Measurements from ENCODE around the gene DENND2A.

Gene DENND2A

GRCh38 chr7:140526787-140527664, 113.6 kb downstream of the DENND2A start:
- no peak for TF ChIP-seq CTCF (IDR thresholded peaks at IDR 0.05; ENCODE audit: insufficient read depth, low read length, missing control alignments)
- ChIA-PET CTCF (interaction anchor here (1.0 to 4.3 kb wide), 3 partner anchors 10 to 126 kb away, joined by 3 to 29 read pairs (median 12); no protein-coding TSS in a partner anchor), POLR2A (interaction anchor here (1.1 kb wide), 1 partner anchor 28 kb away, joined by 5 read pairs; no protein-coding TSS in a partner anchor)
- DNase-seq (ENCODE audit: low read depth, low spot score), result no peak
- H3K4me3 ChIP-seq (ENCODE audit: low read depth, low read length), result no peak overlapping the region

- no peak overlapping the region for H3K4me3 ChIP-seq (ENCODE audit: low read depth, low read length)
- CTCF ChIA-PET, result interaction anchor here (1.0 to 4.3 kb wide), 3 partner anchors 9 to 127 kb away, joined by 3 to 29 read pairs (median 12); no protein-coding TSS in a partner anchor
- no peak for DNase-seq (ENCODE audit: low read depth, low spot score)
- POLR2A ChIA-PET, result interaction anchor here (1.1 kb wide), 1 partner anchor 27 kb away, joined by 5 read pairs; no protein-coding TSS in a partner anchor
- no peak for TF ChIP-seq CTCF (IDR thresholded peaks at IDR 0.05; ENCODE audit: insufficient read depth, low read length, missing control alignments)
These were observed 114.4 kb downstream of the DENND2A start for GRCh38 chr7:140526214-140526613.

GRCh38 chr7:140525743-140526142, 114.9 kb downstream of the DENND2A start:
- no peak for DNase-seq (ENCODE audit: low read depth, low spot score)
- no peak for TF ChIP-seq CTCF (IDR thresholded peaks at IDR 0.05; ENCODE audit: insufficient read depth, low read length, missing control alignments)
- POLR2A ChIA-PET, result no interaction called here
- CTCF ChIA-PET, result interaction anchor here (2.3 to 4.3 kb wide), 2 partner anchors 9 to 128 kb away, joined by 12 to 29 read pairs; no protein-coding TSS in a partner anchor
- no peak overlapping the region for H3K4me3 ChIP-seq (ENCODE audit: low read depth, low read length)

- ChIA-PET POLR2A (no interaction called here), CTCF (interaction anchor here (2.5 to 9.2 kb wide), 2 partner anchors 16 to 129 kb away, joined by 7 to 309 read pairs; no protein-coding TSS in a partner anchor)
- DNase-seq (ENCODE audit: low read depth, low spot score), result no peak
- no peak for TF ChIP-seq CTCF (IDR thresholded peaks at IDR 0.05; ENCODE audit: insufficient read depth, low read length, missing control alignments)
- no peak overlapping the region for H3K4me3 ChIP-seq (ENCODE audit: low read depth, low read length)
These were observed 119.2 kb downstream of the DENND2A start for GRCh38 chr7:140521421-140521820.

- no peak for DNase-seq (ENCODE audit: low read depth, low spot score)
- H3K4me3 ChIP-seq (ENCODE audit: low read depth, low read length), result no peak overlapping the region
- ChIA-PET POLR2A (no interaction called here), CTCF (interaction anchor here (0.6 to 9.2 kb wide), 7 partner anchors 16 to 137 kb away, joined by 3 to 309 read pairs (median 4); no protein-coding TSS in a partner anchor)
- no peak for TF ChIP-seq CTCF (IDR thresholded peaks at IDR 0.05; ENCODE audit: insufficient read depth, low read length, missing control alignments)
These were observed 121.6 kb downstream of the DENND2A start for GRCh38 chr7:140519007-140519399.

All from AG04449 (cell line).